HCT116 (cell line): ENCODE measurements around the gene GALNT15. TPM values are rescaled to one million over a fixed set of nuclear protein-coding genes. Genes with fewer than 3 reads are reported as not detected.
A peak's percentile ranks its signal among the peaks of the same experiment; 100 is the strongest.

Experiments used
- ATAC-seq: fragments of 200-7000 bp; cut with Tn5 transposase; 2 replicates; pipeline ENCODE4 v1.9.1; 2020; ENCODE audit warnings: mild to moderate bottlenecking, moderate library complexity
- BruUV-seq: library from RNA; stranded (reverse); fragments of 400-500 nt; replicated peaks from 2 replicates; lab custom pipeline; 2021; lab: Mats Ljungman, UMichigan
- CTCF ChIA-PET: fragments of 300-600 bp; sonication (Branson Sonifier 250); formaldehyde crosslinking; loops from one replicate; lab custom pipeline; 2021; ENCODE audit warnings: antibody characterized with exemption; lab: Charles Lee
- POLR2A ChIA-PET: fragments of 300-600, 350-600 bp; sonication (Branson Sonifier 250); formaldehyde crosslinking; loops from one replicate; lab custom pipeline; 2021; ENCODE audit warnings: antibody characterized with exemption; lab: Charles Lee
- RAD21 ChIA-PET, 2 experiments: fragments of 300-600 bp; sonication (Branson Sonifier 250); formaldehyde crosslinking; loops; one replicate each; lab custom pipeline; 2023; ENCODE audit warnings: low total read pairs in 2 of 2; ENCODE audit not compliant: uncharacterized antibody in 2 of 2, unreplicated experiment in 2 of 2, low non-redundant PET in 1 of 2; lab: Charles Lee
- DNase-seq: peaks from one replicate; pipeline ENCODE4 v3.0.0-alpha.2; 2010; ENCODE audit warnings: low read depth, low spot score
- H2AFZ ChIP-seq: fragments of 200-600 bp; shearing (Covaris generic), sonication (generic); 2 replicates; pipeline ENCODE4 v1.6.1; 2017; ENCODE audit warnings: low read depth, mixed run types, mixed read lengths, antibody characterized with exemption, low read length; ENCODE audit not compliant: poor library complexity, severe bottlenecking
- H3K27ac ChIP-seq: 2 replicates; pipeline ENCODE4 v1.5.1; 2012; ENCODE audit warnings: low read depth, low read length
- H3K27me3 ChIP-seq: fragments of 200-600 bp; sonication (generic); 2 replicates; pipeline ENCODE4 v1.6.1; 2016; ENCODE audit warnings: mixed run types, low read length, mixed read lengths; ENCODE audit not compliant: insufficient read depth
- H3K36me3 ChIP-seq, 2 experiments: fragments of 200-500 bp in 1 of 2; fragments of 200-600 bp in 1 of 2; sonication (Bioruptor generic) in 1 of 2; sonication (generic) in 1 of 2; 2 replicates each; pipeline versions ENCODE4 v1.5.1 to v1.6.1; 2014 to 2016; ENCODE audit warnings: low read length in 2 of 2, inconsistent platforms in 1 of 2, mixed read lengths in 1 of 2, mixed run types in 1 of 2; ENCODE audit not compliant: insufficient read depth in 2 of 2, control insufficient read depth in 1 of 2
- H3K4me1 ChIP-seq, 2 experiments: fragments of 200-600 bp in 1 of 2; sonication (generic) in 1 of 2; 2 replicates each; pipeline versions ENCODE4 v1.5.1 to v1.6.1; 2012 to 2017; ENCODE audit warnings: low read length in 2 of 2, inconsistent platforms in 1 of 2, mild to moderate bottlenecking in 1 of 2, mixed read lengths in 1 of 2, mixed run types in 1 of 2, moderate library complexity in 1 of 2; ENCODE audit not compliant: insufficient read depth in 2 of 2, control insufficient read depth in 1 of 2
- H3K4me2 ChIP-seq: fragments of 200-600 bp; sonication (generic); 2 replicates; pipeline ENCODE4 v1.6.1; 2017; ENCODE audit warnings: mixed run types, low read length, mixed read lengths
- H3K4me3 ChIP-seq, 2 experiments: fragments of 200-600 bp in 1 of 2; sonication (generic) in 1 of 2; replicated peaks in 1 of 2; 2 replicates each; pipeline ENCODE4 v1.5.1; 2011 to 2016; ENCODE audit warnings: low read length in 2 of 2, control low read depth in 1 of 2, low read depth in 1 of 2, mild to moderate bottlenecking in 1 of 2, mixed read lengths in 1 of 2, mixed run types in 1 of 2
- H3K79me2 ChIP-seq: fragments of 200-600 bp; sonication (generic); 2 replicates; pipeline ENCODE4 v1.6.1; 2017; ENCODE audit warnings: mild to moderate bottlenecking, mixed run types, low read length, moderate library complexity, mixed read lengths; ENCODE audit not compliant: insufficient read depth
- H3K9ac ChIP-seq: fragments of 200-600 bp; sonication (generic); 2 replicates; pipeline ENCODE4 v1.6.1; 2016; ENCODE audit warnings: low read length, mixed read lengths
- H3K9me2 ChIP-seq: fragments of 200-600 bp; sonication (generic), shearing (Covaris generic); 2 replicates; pipeline ENCODE4 v1.6.1; 2017; ENCODE audit warnings: mixed run types, mild to moderate bottlenecking, moderate library complexity; ENCODE audit not compliant: insufficient read depth
- H3K9me3 ChIP-seq, 2 experiments: fragments of 200-500 bp in 1 of 2; fragments of 200-600 bp in 1 of 2; sonication (Bioruptor generic) in 1 of 2; sonication (generic) in 1 of 2; 2 replicates each; pipeline ENCODE4 v1.6.1; 2014 to 2017; ENCODE audit warnings: low read length in 2 of 2, mixed read lengths in 2 of 2, inconsistent platforms in 1 of 2, low read depth in 1 of 2, mild to moderate bottlenecking in 1 of 2, mixed run types in 1 of 2, moderate library complexity in 1 of 2; ENCODE audit not compliant: control insufficient read depth in 1 of 2, insufficient read depth in 1 of 2
- H4K20me1 ChIP-seq: fragments of 200-600 bp; sonication (generic), shearing (Covaris generic); 2 replicates; pipeline ENCODE4 v1.6.1; 2017; ENCODE audit warnings: mixed run types, mild to moderate bottlenecking, moderate library complexity; ENCODE audit not compliant: insufficient read depth
- EZH2 ChIP-seq: fragments of 200-600 bp; sonication (generic); IDR thresholded peaks from 2 replicates; pipeline ENCODE4 v1.6.1; 2017; ENCODE audit warnings: antibody characterized with exemption, mixed run types
- SP1 ChIP-seq: IDR thresholded peaks from 2 replicates; pipeline ENCODE4 v1.6.1; 2012; ENCODE audit warnings: low read depth
- SRF ChIP-seq: IDR thresholded peaks from 2 replicates; pipeline ENCODE4 v1.6.1; 2012; ENCODE audit warnings: low read depth
- intact Hi-C: fragments of 100-400 bp; cut with micrococcal nuclease; formaldehyde crosslinking; loops from 2 replicates; pipeline ENCODE4 v1.10.0; 2022
- total RNA-seq: library from RNA; stranded (reverse); gene quantifications from one replicate; pipeline ENCODE4 v1.2.1, GENCODE V29; 2021; ENCODE audit not compliant: unreplicated experiment
- TF ChIP-seq, protein P1 (sequence below), 3 experiments: fragments of 200-600 bp in 1 of 3; sonication (generic) in 1 of 3; IDR thresholded peaks in 2 of 3; conservative IDR thresholded peaks in 1 of 3; 2 replicates each; pipeline ENCODE4 v1.5.1; 2012 to 2017; ENCODE audit warnings: low read depth in 2 of 3, low read length in 2 of 3, antibody characterized with exemption in 1 of 3, borderline replicate concordance in 1 of 3, control low read depth in 1 of 3, mild to moderate bottlenecking in 1 of 3, mixed read lengths in 1 of 3, mixed run types in 1 of 3, moderate library complexity in 1 of 3; ENCODE audit not compliant: insufficient read depth in 1 of 3
- TF ChIP-seq, protein P2 (sequence below): IDR thresholded peaks from 2 replicates; pipeline ENCODE4 v1.6.1; 2012; ENCODE audit warnings: low read depth

Gene GALNT15
- total RNA-seq, 1 experiment from 2014 or later, result 0.05 TPM

DNA sequence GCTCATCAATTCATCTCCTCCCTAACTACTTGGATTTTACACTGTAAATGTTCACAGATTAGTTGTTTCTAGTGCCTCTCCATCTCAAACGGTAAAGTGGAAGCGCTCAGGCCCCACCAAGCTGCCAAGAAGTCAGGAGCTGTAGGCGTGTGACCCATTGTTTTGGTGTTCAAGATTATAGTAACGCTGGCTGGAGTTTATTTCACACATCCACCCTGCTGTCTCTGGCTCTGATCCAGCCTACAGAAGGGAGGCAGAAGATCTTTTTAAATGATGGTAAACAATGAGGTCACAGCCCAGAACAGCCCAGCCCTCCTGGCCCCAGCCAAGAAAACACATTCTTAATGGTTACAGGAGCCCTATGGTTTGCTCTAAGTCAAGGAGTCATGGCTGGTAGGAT, 25.7 kb upstream of the GALNT15 start:
- POLR2A ChIA-PET, result no interaction called here
- ATAC-seq, result no peak
- BruUV-seq, result no TSS peak

DNA sequence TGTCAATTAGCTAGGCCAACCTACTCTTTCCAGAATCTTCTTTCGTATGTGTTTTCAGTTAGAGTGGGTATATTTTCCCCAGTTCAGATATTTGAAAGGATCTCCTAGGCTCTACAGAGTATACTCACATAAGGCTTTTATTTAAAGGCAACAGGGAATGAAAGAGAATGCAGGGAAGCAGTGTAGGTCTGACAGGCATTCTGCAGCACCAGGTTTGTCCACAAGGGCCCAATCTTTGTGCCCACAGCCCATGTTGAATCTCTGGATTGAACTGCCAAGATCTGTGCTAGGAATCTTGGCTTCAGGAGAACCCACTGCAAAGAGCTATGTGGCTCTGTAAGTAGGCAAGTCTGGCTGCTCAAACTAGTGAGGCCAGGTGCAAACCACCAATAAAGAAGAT, 24.2 kb upstream of the GALNT15 start:
- Histone ChIP-seq H3K9me2 (no peaks in the 10 kb centered on the region), H3K27ac (no peak overlapping the region), H2AFZ (no peak overlapping the region), H3K4me2 (no peak overlapping the region), H3K4me1 (0 out of 4 replicates have a peak, but pooled peaks cover 0 to 5% of the 10 kb centered on the region in 2 experiments), H3K36me3 (no peaks in the 10 kb centered on the region), H3K79me2 (no peaks in the 10 kb centered on the region), H3K4me3 (no peak overlapping the region), H4K20me1 (no peaks in the 10 kb centered on the region), H3K9ac (no peak overlapping the region), H3K9me3 (no peaks in the 10 kb centered on the region), H3K27me3 (no peaks in the 10 kb centered on the region)
- TF ChIP-seq, protein P1, sequence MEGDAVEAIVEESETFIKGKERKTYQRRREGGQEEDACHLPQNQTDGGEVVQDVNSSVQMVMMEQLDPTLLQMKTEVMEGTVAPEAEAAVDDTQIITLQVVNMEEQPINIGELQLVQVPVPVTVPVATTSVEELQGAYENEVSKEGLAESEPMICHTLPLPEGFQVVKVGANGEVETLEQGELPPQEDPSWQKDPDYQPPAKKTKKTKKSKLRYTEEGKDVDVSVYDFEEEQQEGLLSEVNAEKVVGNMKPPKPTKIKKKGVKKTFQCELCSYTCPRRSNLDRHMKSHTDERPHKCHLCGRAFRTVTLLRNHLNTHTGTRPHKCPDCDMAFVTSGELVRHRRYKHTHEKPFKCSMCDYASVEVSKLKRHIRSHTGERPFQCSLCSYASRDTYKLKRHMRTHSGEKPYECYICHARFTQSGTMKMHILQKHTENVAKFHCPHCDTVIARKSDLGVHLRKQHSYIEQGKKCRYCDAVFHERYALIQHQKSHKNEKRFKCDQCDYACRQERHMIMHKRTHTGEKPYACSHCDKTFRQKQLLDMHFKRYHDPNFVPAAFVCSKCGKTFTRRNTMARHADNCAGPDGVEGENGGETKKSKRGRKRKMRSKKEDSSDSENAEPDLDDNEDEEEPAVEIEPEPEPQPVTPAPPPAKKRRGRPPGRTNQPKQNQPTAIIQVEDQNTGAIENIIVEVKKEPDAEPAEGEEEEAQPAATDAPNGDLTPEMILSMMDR (IDR thresholded peaks at IDR 0.05 in 2 of 3, conservative IDR thresholded peaks at IDR 0.05 in 1 of 3; ENCODE audit: borderline replicate concordance in 1 of 3, insufficient read depth in 1 of 3, low read depth in 2 of 3, low read length in 2 of 3), result 0 out of 6 replicates have a peak, but pooled peaks of 2 of the 3 experiments have one; percentile 7 to 18
- no peak for TF ChIP-seq SP1
- CTCF ChIA-PET, result no interaction called here
- BruUV-seq, result no TSS peak
- peak; percentile 53 for ATAC-seq
- RAD21 ChIA-PET, result no interaction called here
- no peak for DNase-seq
- POLR2A ChIA-PET, result no interaction called here
- intact Hi-C loops, result no loop called here

More for the DNA sequence above, 25.7 kb upstream of the GALNT15 start:
- H3K9ac ChIP-seq, result no peak overlapping the region
- no peaks in the 10 kb centered on the region for H3K9me3 ChIP-seq
- ChIA-PET CTCF (no interaction called here), RAD21 (no interaction called here)
- TF ChIP-seq EZH2 (no peak), SRF (no peak)
- TF ChIP-seq, protein P2, sequence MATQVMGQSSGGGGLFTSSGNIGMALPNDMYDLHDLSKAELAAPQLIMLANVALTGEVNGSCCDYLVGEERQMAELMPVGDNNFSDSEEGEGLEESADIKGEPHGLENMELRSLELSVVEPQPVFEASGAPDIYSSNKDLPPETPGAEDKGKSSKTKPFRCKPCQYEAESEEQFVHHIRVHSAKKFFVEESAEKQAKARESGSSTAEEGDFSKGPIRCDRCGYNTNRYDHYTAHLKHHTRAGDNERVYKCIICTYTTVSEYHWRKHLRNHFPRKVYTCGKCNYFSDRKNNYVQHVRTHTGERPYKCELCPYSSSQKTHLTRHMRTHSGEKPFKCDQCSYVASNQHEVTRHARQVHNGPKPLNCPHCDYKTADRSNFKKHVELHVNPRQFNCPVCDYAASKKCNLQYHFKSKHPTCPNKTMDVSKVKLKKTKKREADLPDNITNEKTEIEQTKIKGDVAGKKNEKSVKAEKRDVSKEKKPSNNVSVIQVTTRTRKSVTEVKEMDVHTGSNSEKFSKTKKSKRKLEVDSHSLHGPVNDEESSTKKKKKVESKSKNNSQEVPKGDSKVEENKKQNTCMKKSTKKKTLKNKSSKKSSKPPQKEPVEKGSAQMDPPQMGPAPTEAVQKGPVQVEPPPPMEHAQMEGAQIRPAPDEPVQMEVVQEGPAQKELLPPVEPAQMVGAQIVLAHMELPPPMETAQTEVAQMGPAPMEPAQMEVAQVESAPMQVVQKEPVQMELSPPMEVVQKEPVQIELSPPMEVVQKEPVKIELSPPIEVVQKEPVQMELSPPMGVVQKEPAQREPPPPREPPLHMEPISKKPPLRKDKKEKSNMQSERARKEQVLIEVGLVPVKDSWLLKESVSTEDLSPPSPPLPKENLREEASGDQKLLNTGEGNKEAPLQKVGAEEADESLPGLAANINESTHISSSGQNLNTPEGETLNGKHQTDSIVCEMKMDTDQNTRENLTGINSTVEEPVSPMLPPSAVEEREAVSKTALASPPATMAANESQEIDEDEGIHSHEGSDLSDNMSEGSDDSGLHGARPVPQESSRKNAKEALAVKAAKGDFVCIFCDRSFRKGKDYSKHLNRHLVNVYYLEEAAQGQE, result no peak
- H3K79me2 ChIP-seq, result no peaks in the 10 kb centered on the region
- H3K4me2 ChIP-seq, result no peak overlapping the region
- H3K27ac ChIP-seq, result no peak overlapping the region
- H4K20me1 ChIP-seq, result no peaks in the 10 kb centered on the region
- intact Hi-C loops, result no loop called here
- H3K4me1 ChIP-seq, result 0 out of 4 replicates have a peak, but pooled peaks cover 0 to 5% of the 10 kb centered on the region in 2 experiments
- no peaks in the 10 kb centered on the region for H3K36me3 ChIP-seq
- H3K27me3 ChIP-seq, result no peaks in the 10 kb centered on the region
- no peak overlapping the region for H2AFZ ChIP-seq
- H3K9me2 ChIP-seq, result no peaks in the 10 kb centered on the region
- DNase-seq, result no peak
- H3K4me3 ChIP-seq, result no peak overlapping the region
